IPS-18c (cell line): ENCODE results near the gene GSTM5.
"Not testable (repeated sequence)": the region's sequence is repeated elsewhere in the genome, so short reads cannot be mapped to it uniquely, and the experiment has no call there.

Experiments used
- H3K4me3 ChIP-seq: 2 replicates; pipeline ENCODE4 v1.7.0; 2013; ENCODE audit warnings: low read depth, mild to moderate bottlenecking, low read length, moderate library complexity; ENCODE audit not compliant: insufficient read depth
- H3K9me3 ChIP-seq: one replicate; pipeline ENCODE4 v1.6.1; 2013; ENCODE audit warnings: mild to moderate bottlenecking, low read length, moderate library complexity; ENCODE audit not compliant: control insufficient read depth, insufficient read depth

GSTM5 gene

GRCh38 chr1:109711593-109712320 lies at the start of gene GSTM5:
Gene GSTM5, plus strand, starts transcription at chr1:109712251. Its CDS starts 62 bp downstream, at chr1:109712313.
- not testable (repeated sequence) for H3K4me3 ChIP-seq

GRCh38 chr1:109664671-109665070 lies 47.4 kb upstream of the GSTM5 start:
- Histone ChIP-seq H3K4me3 (no peak overlapping the region), H3K9me3 (peaks cover 2% of the 10 kb centered on the region)

More at GRCh38 chr1:109711593-109712320, at the start of gene GSTM5:
- H3K9me3 ChIP-seq: not testable (repeated sequence)

- H3K9me3 ChIP-seq: no peaks in the 10 kb centered on the region
- peak within 1 kb of the TSS; percentile 43 for H3K4me3 ChIP-seq
These were observed 44.5 kb upstream of the GSTM5 start, which contains the start of gene GSTM2 for GRCh38 chr1:109667452-109668122. Gene GSTM2, plus strand, starts transcription at chr1:109668057. Its CDS starts 59 bp downstream, at chr1:109668116.

GRCh38 chr1:109668123-109668775 lies 43.8 kb upstream of the GSTM5 start:
- Histone ChIP-seq H3K9me3 (no peaks in the 10 kb centered on the region), H3K4me3 (peak overlapping the region; percentile 43)

GRCh38 chr1:109669246-109669948 lies 42.7 kb upstream of the GSTM5 start:
- Histone ChIP-seq H3K4me3 (no peak overlapping the region), H3K9me3 (no peaks in the 10 kb centered on the region)

- H3K9me3 ChIP-seq, H3K4me3 ChIP-seq: not testable (repeated sequence)
These were observed 42.1 kb upstream of the GSTM5 start for GRCh38 chr1:109669949-109670302.

GRCh38 chr1:109671067-109671466 lies 41.0 kb upstream of the GSTM5 start:
- H3K4me3 ChIP-seq: no peak overlapping the region
- H3K9me3 ChIP-seq: no peaks in the 10 kb centered on the region

- not testable (repeated sequence) for H3K9me3 ChIP-seq, H3K4me3 ChIP-seq
These were observed 38.2 kb upstream of the GSTM5 start for GRCh38 chr1:109673861-109674260.

GRCh38 chr1:109676683-109677381 lies 35.2 kb upstream of the GSTM5 start:
- H3K9me3 ChIP-seq: not testable (repeated sequence)

GRCh38 chr1:109677459-109677858 lies 34.6 kb upstream of the GSTM5 start:
- no peak overlapping the region for H3K4me3 ChIP-seq
- no peaks in the 10 kb centered on the region for H3K9me3 ChIP-seq

More at GRCh38 chr1:109676683-109677381, 35.2 kb upstream of the GSTM5 start:
- not testable (repeated sequence) for H3K4me3 ChIP-seq

GRCh38 chr1:109678637-109679036 lies 33.4 kb upstream of the GSTM5 start:
- not testable (repeated sequence) for H3K9me3 ChIP-seq, H3K4me3 ChIP-seq

GRCh38 chr1:109684777-109685176 lies 27.3 kb upstream of the GSTM5 start:
- not testable (repeated sequence) for H3K4me3 ChIP-seq, H3K9me3 ChIP-seq

- H3K9me3 ChIP-seq, H3K4me3 ChIP-seq: not testable (repeated sequence)
These were observed 26.7 kb upstream of the GSTM5 start for GRCh38 chr1:109685399-109685798.

- H3K4me3 ChIP-seq, H3K9me3 ChIP-seq: not testable (repeated sequence)
These were observed 26.2 kb upstream of the GSTM5 start for GRCh38 chr1:109685890-109686289.

- H3K9me3 ChIP-seq, H3K4me3 ChIP-seq: not testable (repeated sequence)
These were observed 24.9 kb upstream of the GSTM5 start for GRCh38 chr1:109687109-109687508.

- Histone ChIP-seq H3K9me3 (no peaks in the 10 kb centered on the region), H3K4me3 (peak within 1 kb of the TSS; percentile 41; the same call in 1 of the 2 replicates)
These were observed 24.2 kb upstream of the GSTM5 start, which contains the start of gene GSTM1 for GRCh38 chr1:109687641-109688499. Gene GSTM1, plus strand, starts transcription at chr1:109687817. Its CDS starts 57 bp downstream, at chr1:109687874.
